ENCODE data around the gene SLC35F3. TPM values are rescaled to one million over a fixed set of nuclear protein-coding genes. Genes with fewer than 3 reads are reported as not detected.

The SLC35F3 gene
- total RNA-seq, 1 donor: not detected

GRCh38 chr1:234103198-234103597 lies 198.7 kb downstream of the SLC35F3 start:
- Histone ChIP-seq H3K27me3 (ENCODE audit: insufficient read depth, low read length) (no peaks in the 10 kb centered on the region), H3K79me2 (ENCODE audit: insufficient read depth, low read length) (no peaks in the 10 kb centered on the region), H3K27ac (ENCODE audit: low read depth, low read length) (no peak overlapping the region), H4K20me1 (ENCODE audit: insufficient read depth, low read length) (no peaks in the 10 kb centered on the region), H3K4me1 (ENCODE audit: insufficient read depth, low read length) (no peaks in the 10 kb centered on the region), H3K36me3 (ENCODE audit: insufficient read depth, low read length) (no peaks in the 10 kb centered on the region), H3K4me3 (ENCODE audit: insufficient read depth, low read length) (no peak overlapping the region), H3K9me3 (ENCODE audit: low read depth, low read length) (no peaks in the 10 kb centered on the region), H2AFZ (ENCODE audit: low read length) (no peak overlapping the region), H3K4me2 (ENCODE audit: insufficient read depth, low read length) (no peak overlapping the region)
- no peak for DNase-seq (ENCODE audit: insufficient read length, low spot score, missing footprints)
- TF ChIP-seq CTCF (IDR thresholded peaks at IDR 0.05; ENCODE audit: extremely low read depth, low read depth, low read length): no peak

GRCh38 chr1:234106032-234106431 lies 201.6 kb downstream of the SLC35F3 start:
- Histone ChIP-seq H2AFZ (ENCODE audit: low read length) (no peak overlapping the region), H3K79me2 (ENCODE audit: insufficient read depth, low read length) (no peaks in the 10 kb centered on the region), H4K20me1 (ENCODE audit: insufficient read depth, low read length) (no peaks in the 10 kb centered on the region), H3K27ac (ENCODE audit: low read depth, low read length) (no peak overlapping the region), H3K4me1 (ENCODE audit: insufficient read depth, low read length) (no peaks in the 10 kb centered on the region), H3K36me3 (ENCODE audit: insufficient read depth, low read length) (no peaks in the 10 kb centered on the region), H3K4me2 (ENCODE audit: insufficient read depth, low read length) (no peak overlapping the region), H3K4me3 (ENCODE audit: insufficient read depth, low read length) (no peak overlapping the region), H3K27me3 (ENCODE audit: insufficient read depth, low read length) (no peaks in the 10 kb centered on the region), H3K9me3 (ENCODE audit: low read depth, low read length) (no peaks in the 10 kb centered on the region)
- TF ChIP-seq CTCF (IDR thresholded peaks at IDR 0.05; ENCODE audit: extremely low read depth, low read depth, low read length): no peak
- DNase-seq (ENCODE audit: insufficient read length, low spot score, missing footprints): no peak

DNA sequence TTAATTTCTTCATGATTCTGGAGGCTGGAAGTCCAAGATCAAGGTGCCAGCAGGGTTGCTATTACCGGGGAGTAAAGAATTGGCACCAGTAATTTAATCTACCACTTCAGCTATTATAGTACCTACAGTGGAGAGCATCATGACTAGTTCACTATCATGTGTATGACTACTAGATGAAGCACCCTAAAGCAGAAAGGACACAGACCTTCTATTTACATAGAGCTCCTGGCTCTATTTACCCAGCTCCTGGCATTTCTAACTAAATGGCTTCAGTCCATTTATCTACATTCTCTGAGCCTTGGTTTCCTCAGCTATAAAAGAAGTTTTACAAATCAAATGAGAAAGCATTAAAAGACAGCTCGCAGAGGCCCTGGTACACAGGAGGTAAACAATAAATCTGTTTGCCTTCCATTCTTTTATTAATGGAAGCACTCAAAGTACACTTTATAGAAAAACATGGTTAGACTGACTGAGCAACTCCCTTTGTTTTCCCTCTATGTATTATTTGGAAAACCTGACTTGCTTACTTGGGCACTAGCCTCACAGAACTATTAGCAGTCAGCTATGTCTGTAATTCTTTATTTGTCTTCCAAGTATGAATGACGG lies 203.0 kb downstream of the SLC35F3 start:
- Histone ChIP-seq H3K9me3 (ENCODE audit: low read depth, low read length) (no peaks in the 10 kb centered on the region), H3K4me2 (ENCODE audit: insufficient read depth, low read length) (no peak overlapping the region), H3K27ac (ENCODE audit: low read depth, low read length) (no peak overlapping the region), H3K36me3 (ENCODE audit: insufficient read depth, low read length) (no peaks in the 10 kb centered on the region), H4K20me1 (ENCODE audit: insufficient read depth, low read length) (no peaks in the 10 kb centered on the region), H3K4me3 (ENCODE audit: insufficient read depth, low read length) (no peak overlapping the region), H2AFZ (ENCODE audit: low read length) (no peak overlapping the region), H3K79me2 (ENCODE audit: insufficient read depth, low read length) (no peaks in the 10 kb centered on the region), H3K27me3 (ENCODE audit: insufficient read depth, low read length) (no peaks in the 10 kb centered on the region), H3K4me1 (ENCODE audit: insufficient read depth, low read length) (no peaks in the 10 kb centered on the region)
- no peak for DNase-seq (ENCODE audit: insufficient read length, low spot score, missing footprints)
- TF ChIP-seq CTCF (IDR thresholded peaks at IDR 0.05; ENCODE audit: extremely low read depth, low read depth, low read length): no peak

DNA sequence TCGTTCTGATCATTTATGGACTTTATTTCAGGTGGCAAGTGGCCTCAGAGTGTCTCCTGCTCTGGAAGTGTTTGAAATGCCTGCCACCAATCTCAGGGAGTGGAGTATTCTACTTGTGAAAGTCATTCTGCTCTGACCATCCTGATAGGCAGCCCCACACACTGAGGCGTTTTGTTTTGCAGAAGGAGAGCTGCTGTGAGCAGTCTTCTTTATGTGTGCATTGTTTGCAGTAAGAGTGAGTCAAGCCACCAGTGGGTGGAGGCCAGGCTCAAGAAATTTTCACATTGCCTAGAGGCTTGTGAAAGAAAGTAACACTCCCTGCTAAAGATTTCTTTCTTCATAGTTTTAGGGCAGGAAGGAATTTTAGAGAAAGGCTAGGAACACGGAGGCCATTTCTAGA lies 204.4 kb downstream of the SLC35F3 start:
- Histone ChIP-seq H3K27me3 (ENCODE audit: insufficient read depth, low read length) (no peaks in the 10 kb centered on the region), H2AFZ (ENCODE audit: low read length) (no peak overlapping the region), H3K4me3 (ENCODE audit: insufficient read depth, low read length) (no peak overlapping the region), H3K79me2 (ENCODE audit: insufficient read depth, low read length) (no peaks in the 10 kb centered on the region), H3K4me2 (ENCODE audit: insufficient read depth, low read length) (no peak overlapping the region), H3K36me3 (ENCODE audit: insufficient read depth, low read length) (no peaks in the 10 kb centered on the region), H4K20me1 (ENCODE audit: insufficient read depth, low read length) (no peaks in the 10 kb centered on the region), H3K9me3 (ENCODE audit: low read depth, low read length) (no peaks in the 10 kb centered on the region), H3K27ac (ENCODE audit: low read depth, low read length) (no peak overlapping the region), H3K4me1 (ENCODE audit: insufficient read depth, low read length) (no peaks in the 10 kb centered on the region)
- DNase-seq (ENCODE audit: insufficient read length, low spot score, missing footprints): peak; percentile 58
- TF ChIP-seq CTCF (IDR thresholded peaks at IDR 0.05; ENCODE audit: extremely low read depth, low read depth, low read length): no peak
